SK-N-SH (cell line): ENCODE measurements around the gene AKT3. TPM values are rescaled to one million over a fixed set of nuclear protein-coding genes. Genes with fewer than 3 reads are reported as not detected.

Experiments used
- CTCF ChIA-PET: fragments of 300-600, 350-600 bp; formaldehyde crosslinking; extraction: SDS; loops from one replicate; lab custom pipeline; 2021; lab: Yijun Ruan, JAX
- POLR2A ChIA-PET: fragments of 350-600 bp; sonication (Branson Sonifier 250); formaldehyde crosslinking; extraction: SDS; loops from one replicate; lab custom pipeline; 2020; ENCODE audit warnings: antibody characterized with exemption, inconsistent platforms; lab: Yijun Ruan, JAX
- DNase-seq: peaks from one replicate; pipeline ENCODE4 v3.0.0; 2012
- H2AFZ ChIP-seq: fragments of 200-600 bp; sonication (generic); 2 replicates; pipeline ENCODE4 v1.8.1; 2016; ENCODE audit warnings: antibody characterized with exemption, mild to moderate bottlenecking, low read depth
- H3F3A ChIP-seq: fragments of 200-600 bp; sonication (generic); replicated peaks from 2 replicates; pipeline ENCODE3; 2016; ENCODE audit warnings: antibody characterized with exemption, mild to moderate bottlenecking; ENCODE audit not compliant: insufficient read depth
- H3K27ac ChIP-seq, 2 experiments: fragments of 200-500 bp in 1 of 2; fragments of 200-600 bp in 1 of 2; sonication (Bioruptor generic) in 1 of 2; sonication (generic), shearing (Covaris generic) in 1 of 2; 2 replicates each; pipeline versions ENCODE4 v1.5.1 to v1.6.1; 2014 to 2016; ENCODE audit warnings: low read depth in 2 of 2, inconsistent platforms in 1 of 2, low read length in 1 of 2, mild to moderate bottlenecking in 1 of 2, mixed read lengths in 1 of 2
- H3K27me3 ChIP-seq: fragments of 200-600 bp; sonication (generic), shearing (Covaris generic); 2 replicates; pipeline ENCODE4 v1.6.1; 2016; ENCODE audit warnings: mixed run types; ENCODE audit not compliant: insufficient read depth
- H3K36me3 ChIP-seq, 2 experiments: fragments of 200-500 bp in 1 of 2; fragments of 200-600 bp in 1 of 2; sonication (Bioruptor generic) in 1 of 2; sonication (generic) in 1 of 2; replicated peaks in 1 of 2; 2 replicates each; pipeline versions ENCODE3 to v1.5.1; 2014 to 2016; ENCODE audit warnings: low read length in 1 of 2, mild to moderate bottlenecking in 1 of 2; ENCODE audit not compliant: insufficient read depth in 2 of 2, control insufficient read depth in 1 of 2
- H3K4me1 ChIP-seq, 2 experiments: fragments of 200-500 bp in 1 of 2; fragments of 200-600 bp in 1 of 2; sonication (Bioruptor generic) in 1 of 2; sonication (generic), shearing (Covaris generic) in 1 of 2; 2 replicates each; pipeline versions ENCODE4 v1.5.1 to v1.6.1; 2014 to 2016; ENCODE audit warnings: low read depth in 1 of 2, low read length in 1 of 2, mixed run types in 1 of 2; ENCODE audit not compliant: insufficient read depth in 2 of 2, control insufficient read depth in 1 of 2
- H3K4me2 ChIP-seq: fragments of 200-600 bp; sonication (generic), shearing (Covaris generic); 2 replicates; pipeline ENCODE4 v1.6.1; 2017; ENCODE audit warnings: mixed run types
- H3K4me3 ChIP-seq, 2 experiments: fragments of 200-500 bp in 1 of 2; fragments of 200-600 bp in 1 of 2; sonication (Bioruptor generic) in 1 of 2; sonication (generic), shearing (Covaris generic) in 1 of 2; 2 replicates each; pipeline versions ENCODE4 v1.5.1 to v1.8.1; 2014 to 2016; ENCODE audit warnings: low read depth in 2 of 2, inconsistent platforms in 1 of 2, low read length in 1 of 2, mild to moderate bottlenecking in 1 of 2, mixed read lengths in 1 of 2, moderate library complexity in 1 of 2
- H3K79me2 ChIP-seq: fragments of 200-600 bp; sonication (generic); 2 replicates; pipeline ENCODE4 v1.8.1; 2017; ENCODE audit warnings: mild to moderate bottlenecking; ENCODE audit not compliant: insufficient read depth
- H3K9ac ChIP-seq: fragments of 200-600 bp; sonication (generic); 2 replicates; pipeline ENCODE4 v1.6.1; 2017; ENCODE audit warnings: mixed run types
- H3K9me2 ChIP-seq: fragments of 200-600 bp; sonication (generic); 2 replicates; pipeline ENCODE4 v1.6.1; 2017; ENCODE audit warnings: mixed run types
- H3K9me3 ChIP-seq: fragments of 200-600 bp; sonication (generic); 2 replicates; pipeline ENCODE4 v1.6.1; 2017; ENCODE audit warnings: mixed run types, mild to moderate bottlenecking, moderate library complexity
- H4K20me1 ChIP-seq: fragments of 200-600 bp; sonication (generic); 2 replicates; pipeline ENCODE4 v1.6.1; 2017; ENCODE audit warnings: mild to moderate bottlenecking, mixed run types; ENCODE audit not compliant: insufficient read depth
- CHD2 ChIP-seq: fragments of 150-350 bp; IDR thresholded peaks from 2 replicates; pipeline ENCODE4 v1.6.1; 2018; ENCODE audit warnings: low read length; ENCODE audit not compliant: partially characterized antibody
- FOXM1 ChIP-seq: IDR thresholded peaks from 2 replicates; pipeline ENCODE4 v1.4.0; 2012; ENCODE audit warnings: low read depth, mild to moderate bottlenecking
- GABPA ChIP-seq: IDR thresholded peaks from 2 replicates; pipeline ENCODE4 v1.4.0; 2012; ENCODE audit warnings: low read depth, mild to moderate bottlenecking
- IRF3 ChIP-seq: fragments of 150-350 bp; IDR thresholded peaks from 2 replicates; pipeline ENCODE4 v1.6.1; 2016; ENCODE audit warnings: mild to moderate bottlenecking, low read depth, low read length
- MEF2A ChIP-seq: IDR thresholded peaks from 2 replicates; pipeline ENCODE4 v1.4.0; 2012; ENCODE audit warnings: low read depth, borderline replicate concordance
- MXI1 ChIP-seq: IDR thresholded peaks from 2 replicates; pipeline ENCODE4 v1.6.1; 2012; ENCODE audit warnings: mild to moderate bottlenecking, low read depth, low read length, improper control_type of control experiment
- NFIC ChIP-seq: IDR thresholded peaks from 2 replicates; pipeline ENCODE4 v1.4.0; 2012; ENCODE audit warnings: borderline replicate concordance
- PBX3 ChIP-seq: IDR thresholded peaks from 2 replicates; pipeline ENCODE4; 2012
- POLR2AphosphoS5 ChIP-seq: IDR thresholded peaks from 2 replicates; pipeline ENCODE4 v1.6.1; 2012; ENCODE audit warnings: low read depth, low read length
- RAD21 ChIP-seq: IDR thresholded peaks from 2 replicates; pipeline ENCODE4 v1.6.1; 2012; ENCODE audit warnings: mild to moderate bottlenecking, low read length
- RCOR1 ChIP-seq: fragments of 150-350 bp; IDR thresholded peaks from 2 replicates; pipeline ENCODE4 v1.6.1; 2017; ENCODE audit warnings: antibody characterized with exemption, low read length
- RFX5 ChIP-seq: IDR thresholded peaks from 2 replicates; pipeline ENCODE4 v1.6.1; 2012; ENCODE audit warnings: mild to moderate bottlenecking, improper control_type of control experiment, low read length
- SIN3A ChIP-seq: IDR thresholded peaks from 2 replicates; pipeline ENCODE4 v1.6.1; 2012; ENCODE audit warnings: low read depth, mild to moderate bottlenecking, low read length, moderate library complexity, borderline replicate concordance
- SMC3 ChIP-seq: IDR thresholded peaks from 2 replicates; pipeline ENCODE4 v1.6.1; 2012; ENCODE audit warnings: low read depth, low read length, improper control_type of control experiment
- TAF1 ChIP-seq: IDR thresholded peaks from 2 replicates; pipeline ENCODE4 v1.6.1; 2012; ENCODE audit warnings: low read depth, mild to moderate bottlenecking, low read length, moderate library complexity, borderline replicate concordance
- USF1 ChIP-seq: IDR thresholded peaks from 2 replicates; pipeline ENCODE4 v1.4.0; 2012; ENCODE audit warnings: low read depth, borderline replicate concordance
- USF2 ChIP-seq: fragments of 150-350 bp; IDR thresholded peaks from 2 replicates; pipeline ENCODE4 v1.6.1; 2017; ENCODE audit warnings: antibody characterized with exemption, low read length, low read depth, borderline replicate concordance
- whole genome bisulfite sequencing: methylation state at CpG from one replicate; pipeline ENCODE4 v1.1.6; 2017; ENCODE audit warnings: low lambda C conversion rate; 5-methylcytosine and 5-hydroxymethylcytosine counted together
- polyA plus RNA-seq, 3 experiments: library from polyadenylated mRNA; depleted of rRNA; stranded (reverse); fragments of >200 nt; gene quantifications; 2 replicates each; pipeline ENCODE4 v1.2.3, GENCODE V29; 2012

The AKT3 gene
- polyA plus RNA-seq, 1 of the 3 experiments (the other 2 are of a cell fraction) = 12.7 TPM

DNA sequence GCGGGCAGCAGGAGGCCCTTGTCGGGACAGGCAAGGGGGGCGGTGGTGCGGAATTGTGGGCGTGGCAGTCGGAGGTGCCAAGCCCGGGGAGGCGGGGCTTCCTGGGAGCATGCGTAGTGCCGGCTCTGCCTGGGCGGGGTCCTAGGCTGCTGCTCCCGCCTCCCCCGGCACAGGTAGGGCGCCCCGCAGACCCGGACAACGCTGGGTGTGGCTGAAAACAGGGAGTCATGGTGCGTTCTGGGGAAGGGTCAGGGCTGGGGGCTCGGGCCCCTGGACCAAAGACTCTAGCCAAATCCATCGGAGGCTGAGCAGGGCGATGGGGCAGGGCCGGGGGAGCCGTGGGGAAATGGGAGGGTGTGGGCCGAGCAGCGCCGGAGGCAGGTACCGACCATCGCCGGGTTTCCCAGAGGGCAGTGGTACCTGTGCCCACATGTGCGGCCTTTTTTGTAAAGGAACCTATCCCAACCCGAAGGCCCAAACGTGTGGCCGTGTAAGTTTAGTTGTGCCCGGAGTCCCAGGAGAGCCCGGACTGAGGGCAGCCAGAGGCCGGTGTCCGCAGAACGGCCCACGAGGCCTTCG is 362.3 kb downstream of the AKT3 start:
- no peak overlapping the region for H2AFZ ChIP-seq
- no peak overlapping the region for H3K9ac ChIP-seq
- CTCF ChIA-PET = interaction anchor here (1.2 kb wide), 1 partner anchor 25 kb away, joined by 3 read pairs; no protein-coding TSS in a partner anchor

More for the DNA sequence above, 362.3 kb downstream of the AKT3 start:
- Histone ChIP-seq H3K36me3 (peaks cover 0 to 5% of the 10 kb centered on the region in 2 experiments), H3K27ac (no peak overlapping the region), H3K9me3 (no peaks in the 10 kb centered on the region), H3K4me3 (no peak overlapping the region), H3K4me2 (no peak overlapping the region), H3K79me2 (no peaks in the 10 kb centered on the region), H3K9me2 (no peaks in the 10 kb centered on the region), H3F3A (no peaks in the 10 kb centered on the region), H4K20me1 (no peaks in the 10 kb centered on the region)
- POLR2A ChIA-PET = no interaction called here
- no peak for DNase-seq
- WGBS = 100% methylated on average over 4 of the region's 40 CpGs
- TF ChIP-seq RCOR1 (no peak), USF1 (no peak), GABPA (no peak), POLR2AphosphoS5 (no peak), NFIC (no peak), FOXM1 (no peak), RFX5 (no peak), SIN3A (no peak), CHD2 (no peak), RAD21 (no peak), IRF3 (no peak), USF2 (no peak), TAF1 (no peak), MEF2A (no peak), SMC3 (no peak), PBX3 (no peak), MXI1 (no peak)
- TF ChIP-seq, all 33 proteins: peak for 0
- Histone ChIP-seq H3K27me3 (no peaks in the 10 kb centered on the region), H3K4me1 (peaks cover 0 to 15% of the 10 kb centered on the region in 2 experiments; a peak in 1 of 4 replicates)
